NCI-H2029 (cell line): ENCODE measurements around the gene HOPX.
"Not testable (repeated sequence)": the region's sequence is repeated elsewhere in the genome, so short reads cannot be mapped to it uniquely, and the experiment has no call there.

Experiments used
- DNase-seq: peaks from one replicate; lab custom pipeline; 2025; lab: John Stamatoyannopoulos, UW

Gene HOPX

DNA sequence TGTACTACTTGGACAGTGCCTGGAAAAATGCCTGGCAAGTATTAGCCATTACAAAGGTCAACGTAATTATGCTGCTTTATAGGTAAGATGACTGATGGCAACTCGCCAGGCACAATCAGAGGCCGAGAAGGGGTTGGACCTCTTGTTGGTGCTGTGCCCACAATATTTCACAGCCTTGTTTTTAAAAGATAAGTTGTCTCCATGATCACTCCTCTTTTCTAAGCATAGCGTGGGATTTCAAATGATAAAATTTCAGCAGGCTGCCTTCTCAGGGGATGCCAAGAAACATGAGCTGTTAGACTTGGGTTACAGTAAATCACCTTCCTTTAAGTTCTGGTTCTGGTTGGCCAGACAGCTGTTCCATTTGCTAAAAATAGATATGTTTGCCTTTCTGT is 26.9 kb downstream of the HOPX start:
- peak; percentile 42 for DNase-seq

DNA sequence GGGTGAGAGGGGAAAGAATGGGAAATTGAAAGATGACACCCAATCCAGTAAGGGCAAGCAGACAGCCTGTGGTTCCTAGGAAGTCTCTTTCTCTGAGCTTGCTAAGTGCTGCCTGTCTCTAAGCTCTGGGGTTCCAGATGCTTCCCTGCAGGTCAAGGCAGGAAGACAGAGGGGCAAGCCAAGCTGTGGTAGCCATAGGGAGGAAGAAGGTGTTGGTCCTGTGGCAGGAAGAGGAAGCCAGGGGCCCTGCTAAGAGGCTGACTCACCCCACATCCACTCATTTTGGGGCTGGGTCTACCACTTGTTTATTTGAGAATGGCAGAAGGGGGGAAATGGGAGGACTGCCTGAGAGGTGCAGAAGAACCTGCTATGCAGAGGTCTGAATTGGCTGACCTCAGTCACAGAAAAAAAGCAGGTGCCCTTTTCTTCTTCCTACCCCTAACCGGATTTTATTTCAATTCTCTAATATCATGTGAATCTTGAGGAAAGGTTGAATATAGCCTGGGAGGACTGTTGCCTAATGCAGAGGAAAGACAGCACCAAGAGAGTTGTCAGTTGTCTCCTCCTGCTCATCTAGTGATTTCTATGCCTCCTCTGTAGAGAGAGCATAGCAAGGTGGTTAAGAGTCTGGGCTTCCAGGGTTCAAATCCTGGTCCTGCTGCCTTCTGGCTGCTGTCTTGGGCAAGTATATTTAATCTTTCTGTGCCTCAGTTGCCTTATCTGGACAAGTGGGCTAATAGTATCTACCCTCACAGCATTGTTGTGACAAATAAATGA is 27.4 kb downstream of the HOPX start:
- DNase-seq = no peak

DNA sequence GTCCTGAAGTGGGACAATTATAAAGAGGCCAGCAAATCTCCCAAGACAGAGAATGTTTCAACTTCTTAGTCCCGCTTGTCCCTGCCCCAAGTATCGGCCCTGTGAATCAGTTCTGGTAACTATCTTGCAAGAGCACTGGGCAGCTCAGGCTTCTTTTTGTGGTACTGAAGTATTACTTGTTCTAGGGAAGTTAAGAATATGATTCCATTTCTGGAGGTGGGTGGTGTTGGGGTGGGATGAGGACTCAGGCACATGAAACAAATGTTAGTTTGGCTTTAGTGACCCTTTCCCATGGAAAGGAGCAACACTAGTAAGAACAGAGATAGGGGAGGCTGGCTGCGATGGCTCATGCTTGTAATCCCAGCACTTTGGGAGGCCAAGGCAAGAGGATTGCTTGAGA is 28.9 kb downstream of the HOPX start:
- DNase-seq = no peak

DNA sequence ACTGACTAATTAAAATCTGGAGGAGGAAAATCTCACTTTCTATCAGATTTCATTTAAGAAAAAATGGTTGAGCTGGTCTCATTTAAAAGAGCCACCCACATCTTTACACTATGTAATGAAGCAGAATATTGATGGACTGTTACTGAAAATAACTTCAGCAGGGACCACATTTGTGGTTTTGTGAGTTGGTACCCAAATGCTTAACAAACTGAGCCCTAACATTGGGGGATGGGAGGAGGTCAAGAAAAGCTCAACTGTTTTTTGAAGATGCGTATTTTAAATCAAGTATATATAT is 30.1 kb downstream of the HOPX start:
- no peak for DNase-seq

DNA sequence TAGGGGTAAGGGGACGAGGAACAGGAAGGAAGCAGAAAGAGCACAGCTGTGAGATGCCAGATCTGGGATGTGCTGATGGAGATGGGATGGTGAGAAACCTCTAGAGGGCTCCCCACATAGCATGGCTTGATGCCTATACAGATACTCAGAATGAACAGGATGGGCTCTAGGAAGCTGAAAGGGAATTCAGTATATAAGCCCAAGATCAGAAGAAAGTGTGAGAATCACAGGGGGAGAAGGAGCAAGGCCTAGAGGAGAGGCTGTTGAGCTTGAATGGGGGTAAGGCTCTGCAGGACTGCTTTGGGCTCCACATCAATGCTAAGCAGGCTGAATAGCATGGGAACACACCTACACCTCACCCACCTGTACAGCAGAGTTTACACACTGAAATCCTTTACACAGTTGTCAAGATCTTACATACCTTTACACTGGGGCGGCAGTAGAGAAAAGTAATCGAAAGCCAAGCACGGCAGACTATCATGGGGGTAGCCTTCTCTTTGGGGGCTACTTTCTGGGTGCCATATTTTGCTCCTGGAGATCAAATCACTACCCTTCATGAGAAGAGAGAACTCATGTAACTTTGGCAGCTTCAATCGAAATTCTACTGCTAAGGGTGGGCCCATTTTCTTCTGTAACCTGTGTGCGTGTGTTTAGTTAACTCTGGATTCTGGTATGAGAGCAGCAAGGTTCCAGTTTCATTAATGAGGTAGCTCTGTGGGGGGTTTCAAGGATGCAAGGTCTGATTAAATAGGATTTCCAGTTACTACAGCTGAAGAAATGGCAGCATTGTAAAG is 30.6 kb downstream of the HOPX start:
- DNase-seq = no peak

DNA sequence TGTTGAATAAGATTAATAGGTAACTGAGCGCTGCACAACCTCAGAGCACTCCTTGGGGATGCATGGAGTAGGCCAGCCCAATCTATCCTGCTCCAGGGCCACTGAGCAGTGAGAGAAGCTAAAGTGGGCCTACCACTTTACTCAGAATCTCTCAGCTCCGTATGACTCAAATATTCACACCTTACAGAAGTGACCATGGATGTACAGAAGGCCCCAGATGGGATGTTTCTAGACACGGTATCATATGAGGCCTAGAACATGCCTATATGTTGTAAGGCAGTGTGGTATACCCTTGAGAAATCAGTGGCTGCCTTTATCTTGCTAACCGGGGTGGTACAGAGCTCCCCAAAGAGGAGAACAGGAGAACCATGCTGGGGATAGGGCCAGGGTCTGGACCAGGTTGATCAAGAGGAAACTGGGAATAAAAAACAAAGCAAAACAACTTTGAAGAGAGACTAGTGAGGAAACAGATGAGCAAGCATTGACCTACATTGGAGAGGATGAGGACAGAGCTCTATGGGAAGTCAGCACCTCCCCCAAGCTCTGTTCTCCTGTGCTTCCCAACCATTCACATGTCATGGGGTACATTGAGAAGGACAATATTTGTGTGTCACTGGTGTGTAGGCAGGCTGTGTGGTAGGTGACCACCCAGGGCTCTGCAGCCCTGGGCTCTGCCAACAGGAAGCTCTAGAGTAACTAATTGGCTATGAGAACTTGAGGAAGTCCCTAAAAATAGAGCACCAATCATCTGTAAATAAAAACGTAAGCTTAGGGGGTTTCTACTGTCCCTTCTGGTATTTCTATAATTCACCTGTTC is 31.4 kb downstream of the HOPX start:
- no peak for DNase-seq

DNA sequence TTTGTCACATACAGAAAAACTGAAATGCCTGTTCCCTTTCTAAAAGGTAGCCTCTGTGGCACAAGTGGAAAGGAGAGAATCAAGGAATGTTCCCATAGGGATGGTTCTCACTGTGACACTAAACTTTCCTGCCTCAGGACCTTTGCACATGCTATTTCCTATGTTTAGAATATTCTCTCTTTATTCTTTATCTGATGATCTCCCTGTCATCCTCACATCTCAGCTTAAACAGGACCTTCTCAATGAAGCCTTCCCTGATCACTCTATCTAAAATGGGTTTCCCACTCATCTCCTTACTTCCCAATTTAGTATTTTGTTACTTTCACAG is 32.3 kb downstream of the HOPX start:
- DNase-seq = no peak

DNA sequence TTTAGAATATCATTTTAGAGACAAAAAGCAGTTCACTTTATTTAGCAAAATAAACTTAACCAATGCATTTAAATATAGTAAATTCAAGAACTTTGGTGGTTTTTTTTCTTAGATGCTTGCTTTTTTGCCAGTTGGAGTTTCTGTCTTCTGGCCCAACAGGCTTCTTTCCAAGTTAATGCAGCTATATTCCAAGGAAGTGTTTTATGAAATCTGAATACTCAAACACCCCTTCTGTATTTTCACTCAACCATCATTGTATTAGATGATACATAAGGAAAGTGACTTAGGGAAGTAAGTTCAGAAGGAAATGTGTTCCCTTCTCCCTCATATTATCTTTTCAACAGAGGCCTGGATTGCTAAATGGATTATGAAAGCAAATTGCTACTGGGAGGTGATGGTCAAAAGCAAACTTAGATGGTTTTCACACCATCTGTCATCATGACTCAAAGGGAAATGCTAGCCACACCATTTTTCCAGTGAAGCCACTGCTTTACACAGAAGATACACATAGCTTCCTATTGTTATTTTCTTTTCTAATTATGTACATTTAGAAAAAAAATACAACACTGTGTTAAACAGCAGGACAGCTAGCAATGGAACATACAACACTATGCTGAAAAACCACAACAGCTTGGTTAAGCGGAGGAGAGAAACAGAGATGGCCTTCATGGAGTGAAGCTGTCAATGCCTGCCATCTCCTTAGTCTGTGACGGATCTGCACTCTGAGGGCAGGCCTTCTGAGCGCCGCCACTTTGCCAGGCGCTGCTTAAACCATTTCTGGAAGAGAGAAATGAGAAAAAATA is 32.9 kb downstream of the HOPX start:
- DNase-seq = no peak

DNA sequence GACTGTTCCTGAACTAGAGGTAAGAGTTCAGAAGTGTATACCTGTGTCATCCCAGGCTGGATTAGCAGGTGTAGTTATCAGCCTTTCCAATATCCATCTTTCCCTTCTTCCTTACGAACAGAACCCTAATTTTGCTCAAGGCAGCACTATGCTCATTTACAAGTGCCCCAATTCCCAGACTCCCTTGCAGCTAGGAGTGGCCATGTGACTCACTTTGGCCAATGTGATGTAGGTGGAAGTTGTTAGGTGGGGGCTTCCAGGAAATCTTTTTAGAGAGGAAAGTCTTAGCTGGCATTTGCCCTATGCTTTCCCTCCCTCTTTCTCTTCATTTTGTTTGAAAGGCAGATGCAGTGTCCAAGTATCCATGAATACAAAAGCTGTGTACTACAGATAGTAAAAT is 34.8 kb downstream of the HOPX start:
- no peak for DNase-seq

DNA sequence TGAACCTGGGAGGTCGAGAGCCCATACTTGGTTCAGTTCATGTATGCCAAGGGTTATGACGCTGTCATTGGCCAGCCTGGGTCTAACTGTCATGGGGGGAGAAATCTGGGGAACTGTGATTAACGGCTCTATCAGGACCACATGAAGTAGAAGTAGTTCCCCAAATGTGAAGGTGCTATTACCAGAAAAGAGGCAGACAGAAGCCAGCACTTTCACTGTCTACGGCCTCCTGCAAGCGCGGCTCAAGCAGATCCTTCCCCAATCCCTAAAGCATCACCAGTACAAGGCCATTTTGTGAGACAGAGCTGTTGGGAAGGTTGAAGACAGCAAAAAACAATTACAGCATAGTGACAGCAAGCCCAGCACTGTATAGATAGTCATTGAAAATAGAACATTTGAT is 37.5 kb downstream of the HOPX start:
- DNase-seq = no peak

DNA sequence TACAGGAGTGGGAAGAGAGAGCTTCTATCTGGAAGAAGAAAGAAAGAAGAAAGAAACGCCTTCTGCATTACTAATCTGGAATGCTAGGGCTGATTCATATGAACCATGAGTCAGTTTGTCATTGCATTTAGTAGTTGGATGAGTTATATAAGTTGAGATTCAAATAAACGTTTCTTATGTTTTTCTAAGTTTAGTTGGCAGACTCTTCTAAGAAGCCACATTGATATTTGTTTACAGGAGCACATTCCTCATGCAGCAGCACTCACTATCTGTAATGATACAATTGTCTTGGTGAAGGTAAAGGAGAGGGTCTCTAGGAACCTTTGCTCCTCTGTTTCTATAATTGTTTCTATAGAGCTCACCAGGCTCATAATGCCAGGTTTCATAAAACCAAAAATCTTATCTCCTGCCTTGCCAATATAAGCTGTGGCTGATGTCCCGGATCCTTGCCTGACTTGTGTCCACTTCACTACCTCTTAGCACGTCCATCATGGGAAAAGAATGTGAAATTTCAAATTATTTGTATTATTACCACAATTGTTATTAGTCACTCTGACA is 39.5 kb downstream of the HOPX start:
- no peak for DNase-seq

DNA sequence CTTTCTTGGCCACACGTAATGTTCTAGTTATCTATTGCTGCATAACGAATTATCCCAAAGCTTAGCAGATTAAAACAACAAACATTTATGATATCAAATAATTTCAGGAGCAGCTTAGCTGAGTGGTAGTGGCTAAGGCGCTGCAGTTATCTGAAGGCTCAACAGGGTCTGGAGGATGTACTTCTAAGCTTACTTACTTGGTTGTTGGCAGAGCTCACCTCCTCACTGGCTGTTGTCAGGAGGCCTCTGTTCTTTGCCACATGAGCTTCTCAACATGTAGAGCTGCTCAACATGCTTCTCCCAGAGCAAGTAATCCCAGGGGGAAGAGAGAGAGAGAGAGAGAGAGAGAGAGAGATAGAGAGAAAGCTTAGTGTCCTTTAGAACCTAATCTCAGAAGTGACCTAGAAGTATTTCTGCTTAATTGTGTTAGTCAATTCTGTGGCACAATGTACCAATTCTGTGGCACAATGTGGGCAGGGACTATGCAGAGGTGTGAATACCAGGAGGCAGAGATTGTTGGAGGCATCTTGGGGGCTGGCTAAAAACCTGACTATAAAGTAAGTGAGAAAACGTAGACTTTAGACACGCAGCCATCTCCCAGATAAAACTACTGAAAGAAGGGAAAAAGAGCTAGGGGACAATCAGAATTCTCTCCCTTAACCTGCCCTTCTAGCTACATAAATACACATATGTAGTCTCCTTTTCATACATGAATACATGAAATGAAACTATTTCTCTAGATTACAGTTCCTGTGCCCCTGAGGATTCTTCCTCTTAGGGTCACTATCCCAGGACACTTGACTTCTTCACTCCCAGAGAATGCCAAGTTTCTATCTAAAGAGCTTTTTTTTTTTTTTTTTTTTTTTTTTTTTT is 40.2 kb downstream of the HOPX start:
- DNase-seq = no peak

DNA sequence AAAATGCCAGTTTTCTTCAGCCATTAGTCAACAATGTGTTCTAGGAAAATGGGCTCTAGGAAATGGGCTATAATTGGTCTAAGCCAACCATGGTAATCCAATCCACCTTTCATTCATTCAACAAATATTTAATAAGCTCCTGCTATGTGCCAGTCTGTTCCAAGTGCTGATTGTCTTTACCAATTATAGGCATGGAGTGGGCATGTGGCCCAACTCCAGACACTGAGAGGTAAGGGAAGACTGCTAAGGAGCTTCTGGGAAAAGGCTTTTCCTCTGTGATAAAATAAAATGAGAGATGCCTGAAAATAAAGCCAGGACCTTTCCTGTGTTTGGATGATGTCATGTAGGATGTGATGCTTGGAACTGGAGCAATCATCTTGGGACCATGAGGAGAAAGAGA is 43.3 kb downstream of the HOPX start:
- DNase-seq = peak; percentile 93

DNA sequence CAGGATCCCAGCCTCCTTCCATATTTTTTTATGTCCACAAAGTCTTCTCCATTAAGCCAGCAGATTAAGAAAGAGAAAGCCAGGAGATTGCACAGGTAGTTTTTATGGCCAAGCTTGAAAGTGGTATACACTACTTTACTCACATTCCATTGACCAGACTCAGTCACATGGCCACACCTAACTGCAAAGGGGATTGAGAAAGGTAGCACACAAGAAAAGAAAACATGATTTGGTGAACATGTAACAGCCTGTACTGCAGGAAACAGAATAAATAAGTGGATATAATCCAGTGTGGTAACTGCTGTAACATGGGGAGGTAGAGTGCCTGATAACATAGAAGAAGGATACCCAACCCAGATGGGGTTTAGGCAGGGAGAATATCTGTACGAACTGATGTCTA is 43.9 kb downstream of the HOPX start:
- no peak for DNase-seq

DNA sequence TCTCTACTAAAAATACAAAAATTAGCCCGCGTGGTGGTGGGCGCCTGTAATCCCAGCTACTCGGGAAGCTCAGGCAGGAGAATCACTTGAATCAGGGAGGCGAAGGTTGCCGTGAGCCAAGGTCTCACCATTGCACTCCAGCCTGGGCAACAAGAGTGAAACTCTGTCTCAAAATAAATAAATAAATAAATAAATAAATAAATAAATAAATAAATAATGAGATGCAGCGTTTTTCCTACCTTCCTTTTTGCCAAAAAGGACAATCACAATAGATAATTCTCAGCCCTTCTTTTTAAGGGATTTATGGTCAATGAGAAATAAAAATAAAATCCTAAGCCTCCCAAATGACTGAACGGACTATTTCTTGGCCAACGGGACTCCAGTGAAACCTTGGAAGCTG is 46.1 kb downstream of the HOPX start:
- not testable (repeated sequence) for DNase-seq

DNA sequence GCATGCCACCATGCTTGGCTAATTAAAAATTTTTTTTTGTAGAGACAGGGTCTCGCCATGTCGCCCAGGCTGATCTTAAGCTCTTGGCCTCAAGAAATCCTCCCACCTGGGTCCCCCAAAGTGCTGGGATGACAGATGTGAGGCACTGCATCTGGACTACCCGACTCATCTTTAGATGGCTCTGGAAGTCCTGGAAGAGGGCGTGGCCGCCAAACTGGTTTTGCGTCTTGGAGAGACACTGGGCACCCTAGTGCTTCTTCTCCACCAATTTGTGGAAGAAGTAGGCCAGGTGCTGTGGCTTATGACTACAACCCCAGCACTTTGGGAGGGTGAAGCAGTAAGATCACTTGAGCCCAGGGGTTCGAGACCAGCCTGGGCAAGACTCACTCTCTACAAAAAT is 47.6 kb downstream of the HOPX start:
- no peak for DNase-seq

DNA sequence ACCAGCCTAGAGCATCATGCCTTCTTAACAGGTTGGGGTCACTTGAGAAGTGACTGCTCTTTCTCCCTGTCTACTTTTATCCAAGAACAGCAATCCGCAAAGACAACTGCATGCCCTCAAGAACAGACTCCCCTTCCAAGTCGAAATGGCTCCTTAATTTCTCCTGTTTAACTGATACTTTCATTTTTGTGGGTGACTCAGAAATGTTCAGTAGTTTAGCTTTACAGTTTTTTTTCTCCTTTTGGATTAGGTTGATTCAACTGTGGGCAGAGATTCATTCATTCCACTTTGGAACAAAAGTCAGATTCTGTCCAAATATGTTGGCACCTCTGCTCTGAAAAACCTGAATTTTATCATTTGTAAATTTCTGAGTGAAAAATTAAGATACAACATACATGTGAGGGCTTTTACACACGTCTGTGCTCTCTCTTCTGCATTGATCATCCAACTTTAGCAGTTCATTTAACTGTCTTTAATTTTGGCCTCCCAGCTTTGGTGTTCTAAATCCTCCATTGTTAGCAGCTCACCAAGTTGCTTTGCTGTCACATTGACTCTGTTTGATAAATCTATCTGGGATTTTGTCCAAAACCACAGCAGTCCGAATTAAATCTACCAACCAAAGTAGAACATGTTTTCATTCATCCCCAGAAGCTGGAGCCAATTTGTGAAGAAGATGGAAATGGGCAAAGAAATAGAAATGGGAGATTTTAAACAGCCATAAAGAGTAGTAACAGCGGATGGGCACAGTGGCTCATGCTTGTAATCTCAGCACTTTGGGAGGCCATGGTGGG is 50.0 kb downstream of the HOPX start:
- no peak for DNase-seq

DNA sequence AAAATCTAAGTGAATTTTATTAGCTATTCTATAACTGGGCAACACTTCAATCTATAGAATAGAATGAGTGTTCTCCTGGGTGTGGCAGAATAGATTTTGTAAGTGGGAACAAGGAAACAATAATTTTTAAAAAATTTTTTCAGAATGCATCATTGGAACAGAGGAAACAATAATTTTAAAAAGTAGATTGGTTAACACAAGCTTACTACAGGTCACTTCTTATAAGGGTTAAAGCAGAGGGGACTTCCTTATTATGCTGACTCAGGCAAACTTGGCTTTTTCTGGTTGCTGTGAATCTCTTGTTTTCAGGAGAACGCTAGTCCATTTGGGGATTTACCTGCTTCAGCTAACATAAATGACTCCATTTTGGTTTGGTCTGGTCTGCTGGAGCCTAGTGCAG is 52.5 kb downstream of the HOPX start:
- no peak for DNase-seq

DNA sequence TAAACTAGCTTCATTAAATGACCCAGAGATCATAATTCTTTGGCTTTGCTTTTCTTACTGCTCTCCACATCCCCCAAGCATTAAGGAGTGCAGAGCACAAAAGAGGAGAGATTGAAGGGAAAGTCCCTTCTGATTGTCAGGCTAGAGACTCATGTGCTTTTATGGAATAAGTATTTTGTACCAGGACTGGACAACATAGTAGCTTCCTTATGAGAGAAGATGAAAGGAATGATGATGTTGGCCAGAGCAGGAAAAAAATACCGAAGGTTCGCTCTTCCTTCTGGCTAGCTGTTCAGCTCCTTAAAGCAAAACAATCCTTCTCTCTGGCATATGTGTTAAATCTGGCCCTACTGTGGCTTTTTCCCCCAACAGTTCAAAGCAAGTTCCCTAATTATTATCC is 53.1 kb downstream of the HOPX start:
- DNase-seq = no peak

DNA sequence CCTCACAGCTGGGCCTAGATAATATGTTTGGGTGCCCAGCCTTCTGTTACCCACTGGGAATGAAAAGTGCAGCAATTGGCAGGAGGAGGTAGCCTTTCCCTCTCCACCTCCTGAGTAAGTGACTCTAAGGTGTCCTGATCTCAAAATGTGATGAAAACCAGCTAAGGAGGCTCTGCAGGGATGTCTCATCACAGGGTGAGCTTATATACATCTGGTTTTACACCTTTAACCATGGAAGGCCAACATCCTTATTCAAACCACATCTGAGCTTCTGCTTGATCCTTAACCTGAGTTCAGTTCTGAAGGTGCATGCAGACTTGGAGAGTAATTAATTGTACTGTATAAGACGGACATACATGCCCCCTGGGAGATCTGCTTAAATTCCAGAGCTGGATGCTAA is 53.7 kb downstream of the HOPX start:
- no peak for DNase-seq
